Small intestine (tissue), 7 donors: ENCODE measurements around the gene LRCH4. TPM values are rescaled to one million over a fixed set of nuclear protein-coding genes. Genes with fewer than 3 reads are reported as not detected.

Experiments
- DNase-seq, 2 donors: peaks; one replicate each; pipeline versions ENCODE4 v3.0.0 to v3.0.0-alpha.2; 2013
- FAIRE-seq: peaks from 2 replicates; lab custom pipeline; 2012; peaks lifted over from hg19 to GRCh38; lab: Jason Lieb, UNC
- H3K27ac ChIP-seq, 3 donors: one replicate each; pipeline ENCODE4 v1.5.1; 2013; ENCODE audit warnings: low read length in 2 of 3, mild to moderate bottlenecking in 2 of 3, control low read depth in 1 of 3, inconsistent platforms in 1 of 3, low read depth in 1 of 3, moderate library complexity in 1 of 3
- H3K27me3 ChIP-seq, 3 donors: one replicate each; pipeline ENCODE4 v1.6.1; 2013; ENCODE audit warnings: low read length in 3 of 3, inconsistent platforms in 1 of 3; ENCODE audit not compliant: control insufficient read depth in 3 of 3, insufficient read depth in 3 of 3
- H3K36me3 ChIP-seq, 3 donors: one replicate each; pipeline ENCODE4 v1.6.1; 2013; ENCODE audit warnings: low read length in 3 of 3, inconsistent platforms in 1 of 3, low read depth in 1 of 3, mild to moderate bottlenecking in 1 of 3, moderate library complexity in 1 of 3; ENCODE audit not compliant: control insufficient read depth in 3 of 3, insufficient read depth in 2 of 3
- H3K4me1 ChIP-seq, 3 donors: one replicate each; pipeline ENCODE4 v1.6.1; 2013; ENCODE audit warnings: low read length in 2 of 3, inconsistent platforms in 1 of 3, low read depth in 1 of 3, mild to moderate bottlenecking in 1 of 3, moderate library complexity in 1 of 3; ENCODE audit not compliant: control insufficient read depth in 3 of 3, insufficient read depth in 2 of 3
- H3K4me3 ChIP-seq, 3 donors: one replicate each; pipeline ENCODE4 v1.5.1; 2013; ENCODE audit warnings: low read length in 3 of 3, control low read depth in 1 of 3, inconsistent platforms in 1 of 3, low read depth in 1 of 3, mild to moderate bottlenecking in 1 of 3, moderate library complexity in 1 of 3
- H3K9me3 ChIP-seq, 2 donors: one replicate each; pipeline ENCODE4 v1.6.1; 2013; ENCODE audit warnings: low read depth in 1 of 2, low read length in 1 of 2; ENCODE audit not compliant: control insufficient read depth in 2 of 2, insufficient read depth in 1 of 2
- WGBS, 3 donors: extraction: QIAGEN DNeasy Blood & Tissue Kit; methylation state at CpG; one replicate each; pipeline ENCODE4 v1.1.7; 2013; 5-methylcytosine and 5-hydroxymethylcytosine counted together
- polyA plus RNA-seq, 4 donors: library from polyadenylated mRNA; stranded (reverse) in 3 of 4; unstranded in 1 of 4; fragments of 200-250 nt in 3 of 4; fragments of 120-200 nt in 1 of 4; gene quantifications; one replicate each; pipeline versions ENCODE4 v1.2.1 to v1.2.3, GENCODE V29; 2013
- donor health status: healthy with polysubstance abuse.
- donor health status: control.
- donor health status: control.
- donor health status: Bipolar disorder and iron deficiency.
- donor health status: healthy.

Gene LRCH4
- polyA plus RNA-seq, 4 donors = 33.4 to 111 (median 55.1) TPM

GRCh38 chr7:100582041-100582579, 3.8 kb downstream of the LRCH4 start:
- Histone ChIP-seq H3K27me3 (no peaks in the 10 kb centered on the region), H3K27ac (peak overlapping the region in 1 of 3 donors; percentile 29), H3K9me3 (no peaks in the 10 kb centered on the region), H3K4me3 (no peak overlapping the region), H3K36me3 (peaks cover 14 to 64% (median 17%) of the 10 kb centered on the region in 3 donors), H3K4me1 (peaks cover 0 to 33% (median 0%) of the 10 kb centered on the region in 3 donors)
- 49 to 76% (median 70%) methylated on average over 20 of the region's 20 CpGs for WGBS, 3 donors
- no peak for FAIRE-seq
- no peak for DNase-seq

- no peaks in the 10 kb centered on the region for H3K27me3 ChIP-seq
- H3K27ac ChIP-seq = no peak overlapping the region
- 85 to 88% (median 87%) methylated on average over 11 of the region's 11 CpGs for WGBS, 3 donors
- H3K9me3 ChIP-seq = no peaks in the 10 kb centered on the region
- peaks cover 0 to 30% (median 0%) of the 10 kb centered on the region in 3 donors for H3K4me1 ChIP-seq
- DNase-seq (no peak), FAIRE-seq (no peak)
- no peak overlapping the region for H3K4me3 ChIP-seq
- H3K36me3 ChIP-seq = peaks cover 22 to 79% (median 25%) of the 10 kb centered on the region in 3 donors
Observed at GRCh38 chr7:100580466-100581283, 5.3 kb downstream of the LRCH4 start.

- Histone ChIP-seq H3K27me3 (no peaks in the 10 kb centered on the region), H3K4me3 (no peak overlapping the region), H3K27ac (no peak overlapping the region), H3K4me1 (peaks cover 0 to 15% (median 0%) of the 10 kb centered on the region in 3 donors), H3K9me3 (no peaks in the 10 kb centered on the region), H3K36me3 (peaks cover 31 to 92% (median 33%) of the 10 kb centered on the region in 3 donors)
- WGBS, 3 donors = 91 to 94% (median 94%) methylated on average over 28 of the region's 28 CpGs
- DNase-seq (no peak), FAIRE-seq (no peak)
Observed at GRCh38 chr7:100578246-100579183, 7.4 kb downstream of the LRCH4 start.

- Histone ChIP-seq H3K4me1 (peaks cover 0 to 5% (median 0%) of the 10 kb centered on the region in 3 donors), H3K9me3 (no peaks in the 10 kb centered on the region), H3K27ac (no peak overlapping the region), H3K4me3 (no peak overlapping the region), H3K36me3 (peaks cover 31 to 91% (median 33%) of the 10 kb centered on the region in 3 donors), H3K27me3 (no peaks in the 10 kb centered on the region)
- FAIRE-seq = no peak
- 89 to 94% (median 93%) methylated on average over 11 to 14 of the region's 14 CpGs for WGBS, 3 donors
- no peak for DNase-seq
Observed at GRCh38 chr7:100577507-100577906, 8.4 kb downstream of the LRCH4 start.

GRCh38 chr7:100577103-100577502, 8.8 kb downstream of the LRCH4 start:
- H3K9me3 ChIP-seq = no peaks in the 10 kb centered on the region
- peaks cover 30 to 89% (median 32%) of the 10 kb centered on the region in 3 donors for H3K36me3 ChIP-seq
- no peak overlapping the region for H3K27ac ChIP-seq
- H3K27me3 ChIP-seq = no peaks in the 10 kb centered on the region
- no peak for DNase-seq
- peaks cover 0 to 1% (median 0%) of the 10 kb centered on the region in 3 donors for H3K4me1 ChIP-seq
- H3K4me3 ChIP-seq = no peak overlapping the region
- WGBS, 3 donors = 92 to 96% (median 94%) methylated on average over 17 to 24 of the region's 24 CpGs
- FAIRE-seq = no peak

GRCh38 chr7:100576384-100576993, 9.4 kb downstream of the LRCH4 start:
- Histone ChIP-seq H3K36me3 (peaks cover 24 to 86% (median 30%) of the 10 kb centered on the region in 3 donors), H3K9me3 (no peaks in the 10 kb centered on the region), H3K27me3 (no peaks in the 10 kb centered on the region), H3K4me3 (no peak overlapping the region), H3K4me1 (no peaks in the 10 kb centered on the region), H3K27ac (no peak overlapping the region)
- 94 to 96% (median 95%) methylated on average over 13 of the region's 13 CpGs for WGBS, 3 donors
- no peak for DNase-seq
- FAIRE-seq = no peak

GRCh38 chr7:100575746-100576383, 10.1 kb downstream of the LRCH4 start:
- Histone ChIP-seq H3K27me3 (no peaks in the 10 kb centered on the region), H3K4me1 (peaks cover 0 to 4% (median 0%) of the 10 kb centered on the region in 3 donors), H3K27ac (no peak overlapping the region), H3K4me3 (no peak overlapping the region), H3K9me3 (no peaks in the 10 kb centered on the region), H3K36me3 (peaks cover 22 to 81% (median 27%) of the 10 kb centered on the region in 3 donors)
- FAIRE-seq (no peak), DNase-seq (no peak)
- 89 to 92% (median 91%) methylated on average over 15 to 17 of the region's 17 CpGs for WGBS, 3 donors
